MCF 10A (cell line): ENCODE results near the gene CD1C. TPM values are rescaled to one million over a fixed set of nuclear protein-coding genes. Genes with fewer than 3 reads are reported as not detected.
"Not testable (repeated sequence)": the region's sequence is repeated elsewhere in the genome, so short reads cannot be mapped to it uniquely, and the experiment has no call there.

Source experiments
- BruUV-seq: library from RNA; stranded (reverse); fragments of 400-500 nt; replicated peaks from 2 replicates; lab custom pipeline; 2021; lab: Mats Ljungman, UMichigan
- CTCF ChIA-PET: fragments of 300-600 bp; sonication (Branson Sonifier 250); formaldehyde crosslinking; extraction: SDS; loops from one replicate; lab custom pipeline; 2021; ENCODE audit warnings: antibody characterized with exemption, inconsistent platforms; lab: Yijun Ruan, JAX
- POLR2A ChIA-PET: fragments of 300-600, 350-650 bp; sonication (Branson Sonifier 250); formaldehyde crosslinking; extraction: SDS; loops from one replicate; lab custom pipeline; 2020; ENCODE audit warnings: antibody characterized with exemption, inconsistent platforms; lab: Yijun Ruan, JAX
- DNase-seq: peaks from one replicate; pipeline ENCODE4 v3.0.0-alpha.2; 2018; ENCODE audit not compliant: unreplicated experiment
- H3K27ac Mint-ChIP-seq: one replicate; pipeline ENCODE4 v1.8.0; 2022; ENCODE audit warnings: mild to moderate bottlenecking, low read depth, mixed read lengths; ENCODE audit not compliant: unreplicated experiment
- H3K27me3 Mint-ChIP-seq: one replicate; pipeline ENCODE4 v1.8.0; 2022; ENCODE audit warnings: mixed read lengths; ENCODE audit not compliant: insufficient read depth, unreplicated experiment
- H3K36me3 Mint-ChIP-seq: one replicate; pipeline ENCODE4 v1.8.0; 2022; ENCODE audit warnings: mild to moderate bottlenecking, moderate library complexity, mixed read lengths; ENCODE audit not compliant: insufficient read depth, unreplicated experiment
- H3K4me1 Mint-ChIP-seq: one replicate; pipeline ENCODE4 v1.8.0; 2022; ENCODE audit warnings: mixed read lengths; ENCODE audit not compliant: insufficient read depth, unreplicated experiment
- H3K4me3 Mint-ChIP-seq: one replicate; pipeline ENCODE4 v1.8.0; 2022; ENCODE audit warnings: mild to moderate bottlenecking, moderate library complexity, mixed read lengths; ENCODE audit not compliant: unreplicated experiment
- H3K9me3 Mint-ChIP-seq: one replicate; pipeline ENCODE4 v1.8.0; 2022; ENCODE audit warnings: mixed read lengths; ENCODE audit not compliant: unreplicated experiment
- CTCF ChIP-seq: fragments of 200-600 bp; IDR thresholded peaks from one replicate; pipeline ENCODE4 v1.8.0; 2022; ENCODE audit warnings: antibody characterized with exemption, mild to moderate bottlenecking; ENCODE audit not compliant: unreplicated experiment
- intact Hi-C: fragments of 100-400 bp; cut with micrococcal nuclease; formaldehyde crosslinking; loops from 2 replicates; pipeline ENCODE4 v1.14.1; 2022
- total RNA-seq: library from RNA; stranded (reverse); gene quantifications from 2 replicates; pipeline ENCODE4 v1.2.3, GENCODE V29; 2022

CD1C gene
- total RNA-seq, 1 experiment from 2014 or later, result not detected

GRCh38 chr1:158257888-158258287 is 31.8 kb upstream of the CD1C start:
- no peak for TF ChIP-seq CTCF
- intact Hi-C loops, result no loop called here
- H3K4me3 Mint-ChIP-seq, result no peak overlapping the region
- BruUV-seq, result no TSS peak
- H3K4me1 Mint-ChIP-seq, result no peaks in the 10 kb centered on the region
- H3K9me3 Mint-ChIP-seq, result no peaks in the 10 kb centered on the region
- ChIA-PET POLR2A (interaction anchor here (1.1 kb wide), 1 partner anchor 12 kb away, joined by 3 read pairs; no protein-coding TSS in a partner anchor), CTCF (interaction anchor here (0.6 to 3.2 kb wide), 5 partner anchors 10 to 736 kb away, joined by 3 to 14 read pairs (median 3); no protein-coding TSS in a partner anchor)
- no peaks in the 10 kb centered on the region for H3K36me3 Mint-ChIP-seq
- no peak for DNase-seq
- peaks cover 24% of the 10 kb centered on the region for H3K27me3 Mint-ChIP-seq
- H3K27ac Mint-ChIP-seq, result no peak overlapping the region

GRCh38 chr1:158259117-158259516 is 30.6 kb upstream of the CD1C start:
- CTCF ChIA-PET, result interaction anchor here (0.6 to 3.2 kb wide), 3 partner anchors 12 to 952 kb away, joined by 3 to 14 read pairs (median 4); no protein-coding TSS in a partner anchor

GRCh38 chr1:158272681-158273080 is 17.0 kb upstream of the CD1C start:
- intact Hi-C loops, result no loop called here

More at GRCh38 chr1:158259117-158259516, 30.6 kb upstream of the CD1C start:
- Mint-ChIP-seq H3K27me3 (peaks cover 33% of the 10 kb centered on the region), H3K36me3 (no peaks in the 10 kb centered on the region), H3K27ac (no peak overlapping the region), H3K4me1 (no peaks in the 10 kb centered on the region), H3K9me3 (no peaks in the 10 kb centered on the region), H3K4me3 (no peak overlapping the region)
- intact Hi-C loops, result no loop called here
- POLR2A ChIA-PET, result interaction anchor here (1.1 kb wide), 1 partner anchor 13 kb away, joined by 3 read pairs; no protein-coding TSS in a partner anchor
- DNase-seq, result no peak
- no peak for TF ChIP-seq CTCF
- no TSS peak for BruUV-seq

GRCh38 chr1:158274797-158275196 is 14.9 kb upstream of the CD1C start:
- no peak for TF ChIP-seq CTCF
- Mint-ChIP-seq H3K9me3 (peaks cover 6% of the 10 kb centered on the region), H3K36me3 (no peaks in the 10 kb centered on the region), H3K27me3 (peaks cover 17% of the 10 kb centered on the region), H3K4me1 (no peaks in the 10 kb centered on the region), H3K4me3 (no peak overlapping the region), H3K27ac (no peak overlapping the region)
- ChIA-PET POLR2A (no interaction called here), CTCF (no interaction called here)
- no TSS peak for BruUV-seq
- intact Hi-C loops, result no loop called here
- DNase-seq, result no peak

More at GRCh38 chr1:158272681-158273080, 17.0 kb upstream of the CD1C start:
- no peak for DNase-seq
- ChIA-PET CTCF (interaction anchor here (0.5 to 1.5 kb wide), 4 partner anchors 25 to 445 kb away, joined by 3 to 8 read pairs (median 3); no protein-coding TSS in a partner anchor), POLR2A (no interaction called here)
- Mint-ChIP-seq H3K27ac (no peak overlapping the region), H3K4me1 (no peaks in the 10 kb centered on the region), H3K27me3 (peaks cover 16% of the 10 kb centered on the region), H3K36me3 (no peaks in the 10 kb centered on the region), H3K9me3 (peaks cover 14% of the 10 kb centered on the region), H3K4me3 (no peak overlapping the region)
- TF ChIP-seq CTCF, result no peak
- no TSS peak for BruUV-seq

- CTCF ChIA-PET, result interaction anchor here (0.6 to 0.9 kb wide), 2 partner anchors 79 to 349 kb away, joined by 3 read pairs; no protein-coding TSS in a partner anchor
- BruUV-seq, intact Hi-C loops, H3K36me3 Mint-ChIP-seq, DNase-seq, H3K27ac Mint-ChIP-seq, H3K4me1 Mint-ChIP-seq, H3K9me3 Mint-ChIP-seq, H3K4me3 Mint-ChIP-seq: not testable (repeated sequence)
- peaks cover 66% of the 10 kb centered on the region for H3K27me3 Mint-ChIP-seq
- POLR2A ChIA-PET, result interaction anchor here (0.6 to 0.7 kb wide), 2 partner anchors 681 to 1499 kb away, joined by 3 read pairs; no protein-coding TSS in a partner anchor
Measured at GRCh38 chr1:158282421-158282820, 7.3 kb upstream of the CD1C start.
